HG03108 (cell line): ENCODE measurements around the gene SLC66A3.

Experiments used
- ATAC-seq: cut with Tn5 transposase; IDR thresholded peaks from one replicate; pipeline ENCODE4 v1.9.1; 2021; ENCODE audit warnings: moderate library complexity; ENCODE audit not compliant: unreplicated experiment

SLC66A3 gene

DNA sequence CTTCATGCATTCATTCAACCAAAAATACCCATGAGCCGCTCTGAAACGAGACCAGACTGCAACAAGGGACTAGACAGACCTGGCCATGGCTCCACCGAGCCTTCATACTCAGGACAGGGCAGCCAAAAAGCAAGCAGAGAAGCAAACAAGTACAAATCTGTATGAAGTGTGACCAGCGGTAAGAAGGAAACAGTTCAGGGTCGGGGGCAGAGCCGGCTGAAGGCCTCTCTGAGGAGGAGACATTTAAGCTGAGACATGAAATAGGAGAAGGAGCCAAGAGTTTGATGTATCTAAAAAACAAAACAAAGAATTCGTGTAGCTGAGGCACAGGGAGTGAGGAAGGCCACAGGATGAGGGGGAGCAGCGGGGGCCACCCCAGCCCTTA, 21.3 kb upstream of the SLC66A3 start:
- ATAC-seq: no peak

DNA sequence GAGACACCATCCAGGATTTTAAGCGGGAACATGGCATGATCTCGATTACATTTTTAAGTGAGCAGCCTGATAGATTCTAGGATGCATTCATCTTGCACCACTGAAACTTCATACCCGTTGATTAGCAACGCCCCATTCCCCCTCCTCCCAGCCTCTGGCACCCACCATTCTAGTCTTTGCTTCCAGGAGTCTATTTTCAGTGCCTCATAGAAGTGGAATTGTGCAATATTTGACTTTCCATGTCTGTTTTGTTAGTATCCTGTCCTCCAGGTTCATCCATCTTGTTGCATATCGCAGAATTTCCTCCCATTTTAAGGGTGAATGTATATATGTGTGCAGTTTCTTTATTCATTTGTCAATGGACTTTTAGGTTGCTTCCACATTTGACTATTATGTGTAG, 20.9 kb upstream of the SLC66A3 start:
- ATAC-seq: no peak

DNA sequence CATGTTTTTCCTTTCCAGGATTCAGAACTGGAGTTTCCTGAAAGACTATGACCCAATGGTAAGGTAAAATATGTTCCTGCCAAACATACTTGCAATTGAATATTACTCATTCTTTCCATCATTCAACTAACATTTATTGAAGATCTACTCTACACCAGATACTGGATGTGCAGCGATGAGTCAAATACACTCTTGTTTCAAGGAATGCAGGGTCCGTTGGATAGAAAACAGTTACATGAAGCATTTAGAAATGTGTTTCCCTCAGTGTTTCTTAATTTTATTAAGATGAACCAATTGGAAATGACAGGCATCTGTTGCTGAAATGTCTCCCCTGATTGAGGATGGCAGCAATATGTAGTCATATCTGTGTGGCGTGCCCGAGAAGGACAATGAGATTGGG, 14.8 kb upstream of the SLC66A3 start:
- no peak for ATAC-seq

DNA sequence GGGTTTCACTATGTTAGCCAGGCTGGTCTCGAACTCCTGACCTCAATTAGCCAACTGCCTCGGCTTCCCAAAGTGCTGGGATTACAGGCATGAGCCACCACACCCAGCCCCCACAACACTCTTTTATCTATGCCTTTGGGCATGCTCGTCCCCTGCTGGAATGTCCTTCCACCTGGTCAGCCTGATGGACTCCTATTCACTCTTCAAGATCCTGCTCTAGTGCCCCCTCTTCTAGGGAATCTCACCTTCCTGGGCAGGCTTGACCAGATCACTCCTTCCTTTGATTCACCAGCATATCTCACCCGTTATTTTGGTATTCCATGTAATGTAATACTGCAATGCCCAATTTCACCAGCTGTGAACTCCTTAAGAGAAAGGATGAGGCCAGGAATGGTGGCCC, 13.9 kb upstream of the SLC66A3 start:
- ATAC-seq: no peak

DNA sequence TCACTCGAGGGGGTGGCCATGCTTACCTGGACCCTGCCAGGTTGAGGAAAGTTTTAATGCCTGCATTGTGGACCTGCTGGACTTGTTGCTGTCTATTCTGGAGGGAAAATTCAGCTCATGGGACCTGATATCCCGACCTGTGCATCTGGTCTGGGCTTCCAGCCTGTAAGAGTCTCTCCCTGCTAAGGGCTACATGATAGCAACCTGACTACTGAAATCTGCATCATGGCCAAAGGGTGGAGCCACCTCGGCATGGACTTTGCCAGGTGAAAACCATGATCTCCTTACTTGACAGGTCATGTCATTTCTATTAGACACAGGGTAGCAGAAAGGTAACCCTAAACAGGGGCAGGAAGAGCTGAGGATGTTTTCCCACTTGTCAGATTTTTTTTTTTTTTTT, 12.9 kb upstream of the SLC66A3 start:
- ATAC-seq: no peak

DNA sequence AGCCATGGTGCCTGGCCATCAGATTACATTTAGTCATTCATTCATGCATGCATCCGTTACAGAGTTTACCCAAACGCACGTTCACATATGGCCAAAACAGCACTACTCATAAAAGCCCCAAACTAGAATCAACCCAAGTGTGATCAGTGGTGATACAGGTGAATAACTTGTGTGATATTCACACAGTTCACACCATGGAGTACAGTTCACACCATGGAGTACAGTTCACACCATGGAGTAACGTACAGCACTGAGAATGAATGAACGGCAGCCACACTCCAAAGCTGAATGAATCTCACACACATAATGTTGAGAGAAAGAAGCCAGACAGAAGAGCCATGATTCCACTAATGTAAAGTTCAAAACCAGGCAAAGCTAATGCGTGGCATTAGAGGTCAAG, 12.3 kb upstream of the SLC66A3 start:
- ATAC-seq: no peak

DNA sequence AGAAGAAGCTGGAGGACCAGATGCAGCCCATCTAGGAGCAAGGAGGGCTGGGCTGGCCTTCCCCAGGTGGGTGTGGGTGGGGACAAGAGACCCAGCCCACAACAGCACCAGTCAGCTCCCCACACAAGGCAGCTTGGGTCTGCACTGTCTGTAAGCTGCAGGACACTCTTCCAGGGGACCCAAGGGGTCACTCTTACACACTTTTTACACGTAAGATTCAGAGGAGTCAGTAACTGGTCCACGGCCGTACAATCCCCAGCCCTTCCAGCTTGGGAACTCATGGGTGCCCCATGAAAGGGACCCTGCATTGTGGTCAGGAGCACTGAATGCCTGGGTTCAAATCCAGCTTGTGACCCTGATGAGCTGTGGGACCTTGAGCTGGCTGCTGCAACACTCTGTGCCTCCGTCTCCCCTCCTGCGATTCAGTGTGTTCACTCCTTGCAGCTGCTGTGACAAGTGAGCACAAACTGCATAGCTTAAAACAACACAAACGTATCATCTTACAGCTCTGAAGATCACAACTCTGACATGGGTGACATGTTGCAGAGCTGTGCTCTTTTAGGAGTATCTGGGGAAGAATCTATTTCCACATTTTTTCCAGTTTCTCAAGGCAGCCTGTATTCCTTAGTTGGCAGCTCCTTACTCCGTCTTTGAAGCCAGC, 11.1 kb upstream of the SLC66A3 start:
- no peak for ATAC-seq

DNA sequence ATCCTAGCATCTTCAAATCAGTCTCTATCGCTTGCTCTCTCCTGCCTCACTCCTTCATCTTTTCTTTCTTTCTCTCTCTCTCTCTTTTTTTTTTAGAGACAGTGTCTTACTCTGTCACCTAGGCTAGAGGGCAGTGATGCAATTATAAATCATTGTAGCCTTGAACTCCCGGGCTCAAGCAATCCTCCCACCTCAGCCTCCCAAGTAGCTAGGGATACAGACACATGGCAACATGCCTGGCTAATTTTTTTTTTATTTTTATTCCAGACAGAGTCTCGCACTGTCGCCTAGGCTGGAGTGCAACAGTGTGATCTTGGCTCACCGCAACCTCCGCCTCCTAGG, 10.6 kb upstream of the SLC66A3 start:
- no peak for ATAC-seq

DNA sequence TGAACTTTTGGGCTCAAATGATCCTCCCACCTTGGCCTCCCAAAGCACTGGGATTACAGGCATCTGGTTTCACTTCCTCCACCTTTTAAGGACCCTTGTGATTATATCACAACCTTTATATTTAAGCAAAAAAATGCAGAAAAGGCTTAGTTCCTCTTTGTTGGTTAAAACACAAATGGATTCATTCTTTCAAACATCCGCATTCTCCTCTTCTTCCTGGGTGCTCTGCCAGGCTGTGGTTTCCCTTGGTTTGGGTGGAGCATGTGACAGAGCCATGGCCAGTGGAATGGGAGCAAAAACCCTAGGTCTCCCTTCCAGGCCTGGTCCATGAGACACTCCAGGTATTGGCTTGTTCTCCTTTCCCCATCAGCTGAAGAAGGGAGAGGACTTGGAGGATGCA, 9.9 kb upstream of the SLC66A3 start:
- no peak for ATAC-seq

DNA sequence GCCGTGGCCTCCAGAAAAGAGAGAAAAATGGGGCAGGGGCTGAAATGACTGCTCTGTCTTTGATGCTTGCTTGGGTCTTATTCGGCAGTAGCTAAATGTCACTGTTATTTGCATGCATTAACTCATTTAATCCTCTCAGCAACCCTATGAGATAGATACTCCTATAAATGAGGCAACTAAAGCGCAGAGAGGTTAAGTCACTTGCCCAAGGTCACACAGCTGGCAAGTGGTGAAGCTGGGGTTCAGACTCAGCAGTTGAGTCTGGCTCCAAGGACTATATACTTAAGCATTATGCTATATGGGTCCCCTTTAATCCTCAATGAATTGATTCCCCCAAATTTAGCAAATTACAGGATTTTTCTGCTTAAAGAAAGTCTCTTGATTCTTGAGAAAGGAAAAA, 9.2 kb upstream of the SLC66A3 start:
- ATAC-seq: no peak

DNA sequence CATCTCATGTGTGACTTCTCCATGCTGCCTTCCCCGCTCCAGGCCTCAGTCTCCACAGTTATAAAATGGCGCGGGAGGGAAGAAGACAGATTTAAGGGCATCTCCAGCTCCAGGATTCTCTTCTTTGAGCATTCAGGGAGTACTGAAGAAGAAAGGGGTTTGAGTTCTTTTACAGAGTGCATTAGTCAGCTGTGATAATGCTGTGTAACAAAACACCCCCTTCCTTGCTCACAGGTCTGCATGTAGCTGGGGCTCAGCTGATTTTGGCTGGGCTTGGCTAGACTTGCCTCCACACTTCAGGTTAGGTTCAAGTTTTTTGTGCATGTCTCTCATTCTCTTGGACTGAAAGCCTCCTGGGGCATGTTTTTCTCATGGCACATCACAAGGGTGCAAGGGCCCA, 8.0 kb upstream of the SLC66A3 start:
- no peak for ATAC-seq

DNA sequence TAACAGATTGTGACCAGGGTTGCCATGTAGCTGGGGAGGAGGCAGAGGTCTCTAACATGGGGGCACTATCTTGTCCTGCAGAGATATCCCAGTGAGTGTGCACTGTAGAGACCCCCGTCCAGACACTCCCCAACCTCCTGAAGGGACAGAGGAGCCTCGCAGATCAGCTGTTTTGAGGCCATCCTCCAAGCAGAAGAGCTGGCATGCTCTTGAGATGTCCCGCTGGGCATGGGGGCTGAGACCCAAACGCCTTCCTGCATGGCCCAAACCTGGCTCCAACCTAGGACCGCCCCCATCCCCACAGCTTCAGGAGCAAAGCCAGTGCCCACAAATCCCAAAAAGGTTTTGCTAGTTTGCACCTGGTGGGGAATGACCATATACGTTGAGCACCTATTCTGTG, 2.7 kb upstream of the SLC66A3 start:
- no peak for ATAC-seq

DNA sequence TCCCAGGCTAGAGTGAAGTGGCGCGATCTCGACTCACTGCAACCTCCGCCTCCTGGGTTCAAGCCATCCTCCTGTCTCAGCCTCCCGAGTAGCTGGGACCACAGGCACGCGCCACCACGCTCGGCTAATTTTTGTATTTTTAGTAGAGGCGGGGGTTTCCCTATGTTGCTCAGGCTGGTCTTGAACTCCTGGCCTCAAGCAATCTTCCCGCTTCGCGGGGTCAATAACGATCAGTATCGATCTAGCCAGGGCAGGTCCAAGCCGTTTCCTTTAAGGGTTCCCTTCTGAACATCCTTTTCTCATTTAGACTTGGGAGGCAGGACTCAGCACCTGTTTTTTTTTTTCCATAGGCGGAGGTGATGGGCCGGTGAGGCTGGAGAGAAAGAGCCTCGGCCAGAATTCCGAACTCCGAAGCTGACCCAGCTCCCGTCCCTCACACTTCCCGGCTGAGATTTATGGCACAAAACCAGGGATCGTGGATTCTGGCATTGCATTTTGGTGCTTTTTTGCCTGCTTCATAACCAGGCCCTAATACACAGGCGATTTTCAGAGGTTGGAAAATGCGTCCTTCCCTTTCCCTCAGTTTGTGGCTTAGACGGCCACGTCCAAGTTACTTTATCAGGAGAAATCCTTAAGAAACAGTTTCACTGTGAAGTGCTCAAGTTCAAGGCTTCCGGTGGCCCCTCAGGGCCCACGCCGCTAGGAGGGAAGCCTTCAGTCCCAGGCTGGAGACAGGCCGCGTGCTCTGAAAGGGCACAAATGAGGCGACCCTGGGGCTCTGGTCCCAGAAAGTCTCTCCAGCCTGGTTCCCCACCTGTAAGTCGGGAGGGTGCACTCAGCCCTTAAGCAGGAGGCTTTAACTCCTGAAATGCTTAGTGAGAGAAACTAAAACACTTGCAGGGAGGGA, 998 bp upstream of the SLC66A3 start:
- peak; percentile 3 for ATAC-seq

DNA sequence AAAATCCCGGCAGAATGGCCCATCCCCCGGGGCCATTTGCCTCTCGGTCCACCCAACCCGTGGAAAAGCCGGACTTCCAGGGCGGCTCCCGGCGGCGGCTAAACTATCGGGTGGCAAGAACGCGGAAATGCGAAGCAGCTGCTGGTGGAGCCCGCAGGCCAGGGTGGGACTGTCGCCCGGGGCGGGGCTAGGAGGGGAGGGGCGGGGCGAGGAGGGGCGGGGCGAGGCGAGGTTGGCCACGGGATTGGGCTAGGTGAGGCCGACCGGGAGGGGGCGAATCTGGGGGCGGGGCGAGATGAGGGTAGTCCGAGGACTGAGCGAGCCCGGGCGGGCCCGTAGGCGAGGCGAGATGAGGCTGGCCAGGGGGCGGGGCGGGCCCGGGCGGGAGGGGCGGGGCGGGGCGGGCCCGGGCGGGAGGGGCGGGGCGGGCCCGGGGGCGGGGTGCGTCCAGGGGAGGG, 315 bp upstream of the SLC66A3 start:
- peak; percentile 59 for ATAC-seq

DNA sequence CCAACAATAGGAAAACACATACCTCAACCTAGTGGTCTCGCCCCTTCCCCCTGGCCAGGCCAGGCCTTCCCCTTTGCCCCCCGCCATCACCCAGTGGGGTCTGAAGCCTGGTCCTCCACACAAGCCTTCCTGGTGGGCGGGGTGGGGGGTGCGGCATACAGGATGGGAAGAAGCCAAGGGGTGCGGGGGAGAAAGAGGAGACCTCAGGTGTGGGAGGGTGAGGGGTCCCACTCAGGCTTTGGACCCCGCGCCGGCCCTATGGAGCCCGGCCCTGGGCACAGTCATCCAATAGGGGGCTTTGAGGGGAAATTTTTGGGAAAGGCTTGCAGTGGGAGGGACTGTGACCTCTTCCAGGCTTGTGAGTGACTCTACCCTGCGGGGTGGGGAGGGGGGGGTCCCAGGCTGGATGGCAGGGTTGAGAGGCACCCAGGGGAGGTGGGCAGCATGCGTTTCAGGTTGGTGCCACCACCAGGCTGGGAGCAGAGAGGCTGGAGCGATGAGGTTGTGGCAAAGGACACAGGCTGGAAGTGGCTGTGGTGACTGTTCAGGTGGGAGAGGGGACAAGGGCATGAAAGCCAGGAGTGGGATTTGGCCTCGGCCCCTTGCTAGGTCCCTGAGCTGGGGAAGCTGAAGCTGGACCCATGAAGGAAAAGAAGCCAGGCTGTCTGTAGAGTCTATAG, 1.3 kb downstream of the SLC66A3 start:
- ATAC-seq: no peak

DNA sequence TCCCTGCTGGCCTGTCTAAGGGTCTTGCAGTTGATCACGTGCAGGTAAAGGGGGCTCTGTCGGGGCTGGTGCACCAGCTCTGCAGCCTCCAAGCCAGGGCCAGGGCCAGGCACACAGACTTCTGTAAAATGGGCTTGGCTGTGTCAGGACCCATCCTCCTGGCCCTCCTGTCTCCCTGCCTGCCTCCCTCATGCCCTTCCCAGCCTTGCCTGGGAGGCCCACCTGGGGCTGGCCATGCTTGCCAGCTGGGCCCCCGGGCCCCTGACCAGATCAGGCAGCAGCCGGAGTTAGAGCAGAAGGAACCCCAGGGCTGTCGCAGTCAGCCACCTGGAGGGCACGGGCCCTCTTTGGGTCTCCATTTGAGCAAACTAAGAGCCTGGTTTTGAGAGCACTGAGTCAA, 2.0 kb downstream of the SLC66A3 start:
- no peak for ATAC-seq

DNA sequence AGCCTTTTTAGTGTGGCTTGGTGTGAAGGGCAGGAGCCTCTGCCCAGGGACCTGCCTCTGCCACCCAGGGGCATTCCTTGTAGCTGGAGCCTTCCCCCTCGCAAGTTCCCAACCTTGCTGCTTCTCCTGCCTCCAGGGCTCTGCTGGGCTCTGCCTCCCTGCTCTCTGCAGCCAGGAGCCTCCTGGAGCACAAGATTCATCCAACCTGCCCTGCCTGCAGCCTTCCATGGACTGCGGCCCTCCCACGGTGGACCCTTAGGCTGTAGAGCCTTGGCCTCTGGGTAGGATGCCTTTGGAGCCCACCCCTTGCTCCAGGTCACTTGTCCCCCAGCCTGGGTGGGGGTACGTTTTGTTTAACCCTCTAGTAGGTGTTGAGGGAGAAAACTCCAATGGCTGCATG, 2.5 kb downstream of the SLC66A3 start:
- ATAC-seq: no peak

DNA sequence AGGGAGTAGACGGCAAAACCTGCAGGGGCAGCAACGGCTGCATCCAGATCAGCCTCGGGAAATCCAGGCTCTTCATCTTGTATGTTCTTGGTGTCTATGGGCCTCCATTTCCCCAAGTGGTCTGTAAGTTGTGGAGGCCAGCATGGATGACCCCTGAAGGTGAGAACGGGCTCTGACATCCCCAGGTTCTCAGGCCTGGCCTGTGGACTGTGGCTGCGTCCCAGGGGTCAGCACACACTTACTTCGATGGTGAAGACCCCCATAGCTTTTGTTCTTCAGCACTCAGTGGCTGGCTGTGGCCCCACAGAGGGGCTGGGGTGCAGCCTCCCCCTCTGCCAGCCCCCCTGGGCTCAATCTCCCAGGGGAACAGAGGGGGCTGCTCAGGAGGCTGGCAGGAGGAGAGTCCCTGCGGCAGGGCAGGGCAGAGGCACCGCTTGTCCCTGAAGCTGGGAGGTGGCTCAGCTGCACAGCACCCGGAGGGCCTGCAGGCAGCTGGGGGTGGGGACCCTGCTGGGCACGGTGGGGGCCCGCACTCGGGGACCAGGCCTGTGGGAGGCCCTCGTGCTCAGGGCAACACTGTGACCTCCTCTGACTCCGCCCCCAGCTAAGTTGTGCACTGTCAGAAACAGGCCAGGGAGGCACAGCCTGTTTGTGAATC, 3.8 kb downstream of the SLC66A3 start:
- no peak for ATAC-seq

DNA sequence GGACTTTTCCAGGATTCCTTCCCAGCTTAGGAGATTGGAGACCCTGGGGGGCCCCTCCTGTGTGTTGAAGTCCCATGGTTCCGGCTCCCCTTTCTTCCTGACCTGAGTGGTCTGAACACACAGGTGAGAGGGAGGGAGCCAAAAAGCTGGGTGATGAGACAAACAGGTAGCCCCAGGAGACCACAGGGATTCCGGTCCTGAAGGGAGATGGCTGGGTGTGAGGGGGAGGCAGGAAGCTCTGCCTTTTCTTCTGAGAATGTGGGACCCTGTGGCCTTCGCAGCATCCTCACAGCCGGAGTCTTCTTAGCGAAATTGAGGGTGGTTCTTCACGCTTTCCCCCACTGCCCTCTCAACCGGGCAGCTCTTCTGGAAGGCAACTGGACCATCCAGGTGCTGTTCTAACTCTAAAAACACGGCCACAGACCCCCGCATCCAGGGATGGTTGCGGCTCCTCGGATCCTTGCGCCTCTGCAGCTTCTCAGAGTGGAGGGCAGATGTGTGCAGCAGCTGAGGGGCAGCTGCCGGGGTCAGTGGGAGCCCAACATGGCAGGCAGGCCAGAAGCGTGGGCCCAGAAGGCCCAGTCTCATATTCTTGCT, 4.4 kb downstream of the SLC66A3 start:
- ATAC-seq: no peak

DNA sequence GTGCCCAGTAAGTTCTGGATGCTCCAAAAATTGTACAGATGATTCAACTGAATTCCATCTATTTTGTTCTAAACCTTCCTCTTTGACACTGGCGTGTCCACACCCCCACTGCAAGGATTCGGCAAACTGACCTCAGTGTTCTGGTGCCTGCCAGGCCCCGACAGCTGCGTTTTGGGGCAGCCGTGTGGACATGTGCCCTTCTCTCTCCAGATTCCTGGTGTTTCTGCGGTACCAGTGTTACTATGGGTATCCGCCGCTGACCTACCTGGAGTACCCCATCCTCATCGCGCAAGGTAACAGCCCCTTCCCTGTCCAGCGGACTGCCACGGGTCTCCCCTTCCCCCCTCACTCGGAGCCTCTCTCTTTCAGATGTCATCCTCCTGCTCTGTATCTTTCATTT, 5.0 kb downstream of the SLC66A3 start:
- no peak for ATAC-seq
